ENCODE measurements around the gene CLRN2.

GRCh38 chr4:17531538-17532285 is 16.7 kb downstream of the CLRN2 start:
- TF ChIP-seq CTCF (IDR thresholded peaks at IDR 0.05) (no peak), POLR2A (IDR thresholded peaks at IDR 0.05) (no peak)
